Stimulated activated naive CD8-positive, alpha-beta T cell treated with anti-CD3 and anti-CD28 coated beads, Interleukin-15, amount 100 ng/mL, for 72 hours (primary cell): ENCODE results near the gene ASIC4.

Experiments used
- ATAC-seq: fragments of 150-1000 bp; cut with Tn5 transposase; 2 replicates; pipeline ENCODE4 v1.10.0; 2021; ENCODE audit warnings: mild to moderate bottlenecking, moderate library complexity
- DNase-seq, 2 donors: peaks; one replicate each; pipeline ENCODE4 v3.0.0; 2021 to 2022
- H3K27ac Mint-ChIP-seq, 2 donors: one replicate each; pipeline ENCODE4 v1.8.0; 2022; ENCODE audit warnings: mild to moderate bottlenecking in 2 of 2, mixed read lengths in 2 of 2, moderate library complexity in 2 of 2
- H3K27me3 Mint-ChIP-seq: one replicate; pipeline ENCODE4 v1.8.0; 2022; ENCODE audit warnings: mixed read lengths
- H3K4me1 Mint-ChIP-seq: one replicate; pipeline ENCODE4 v1.8.0; 2022; ENCODE audit warnings: mild to moderate bottlenecking, mixed read lengths
- H3K4me3 Mint-ChIP-seq, 2 donors: one replicate each; pipeline ENCODE4 v1.8.0; 2022; ENCODE audit warnings: mild to moderate bottlenecking in 2 of 2, mixed read lengths in 2 of 2, moderate library complexity in 1 of 2
- H3K9me3 Mint-ChIP-seq, 2 donors: one replicate each; pipeline ENCODE4 v1.8.0; 2022; ENCODE audit warnings: mixed read lengths in 2 of 2

Gene ASIC4

DNA sequence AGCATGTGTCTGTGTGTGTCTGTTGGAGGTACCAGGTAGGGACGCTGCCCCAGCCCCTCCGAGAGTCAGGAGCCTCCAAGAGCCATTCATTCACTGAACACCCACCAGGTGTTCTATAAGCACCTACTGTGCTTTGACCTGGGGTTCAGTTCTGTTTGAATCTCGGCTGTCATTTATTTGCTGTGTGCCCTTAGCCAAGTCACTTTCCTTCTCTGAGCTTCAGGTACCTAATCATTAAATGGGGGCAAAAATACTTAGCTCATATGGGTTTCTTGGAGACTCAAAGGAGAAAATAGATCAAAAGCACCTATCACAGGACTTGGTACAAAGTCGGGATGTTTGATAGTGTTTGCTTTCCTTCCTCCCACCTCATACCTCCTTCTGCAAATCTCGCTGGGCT lies 13.2 kb downstream of the ASIC4 start:
- no peak for DNase-seq
- Mint-ChIP-seq H3K27me3 (peaks cover 89% of the 10 kb centered on the region), H3K9me3 (no peaks in the 10 kb centered on the region), H3K4me1 (peaks cover 14% of the 10 kb centered on the region), H3K4me3 (no peak overlapping the region), H3K27ac (no peak overlapping the region)
- ATAC-seq = no peak

DNA sequence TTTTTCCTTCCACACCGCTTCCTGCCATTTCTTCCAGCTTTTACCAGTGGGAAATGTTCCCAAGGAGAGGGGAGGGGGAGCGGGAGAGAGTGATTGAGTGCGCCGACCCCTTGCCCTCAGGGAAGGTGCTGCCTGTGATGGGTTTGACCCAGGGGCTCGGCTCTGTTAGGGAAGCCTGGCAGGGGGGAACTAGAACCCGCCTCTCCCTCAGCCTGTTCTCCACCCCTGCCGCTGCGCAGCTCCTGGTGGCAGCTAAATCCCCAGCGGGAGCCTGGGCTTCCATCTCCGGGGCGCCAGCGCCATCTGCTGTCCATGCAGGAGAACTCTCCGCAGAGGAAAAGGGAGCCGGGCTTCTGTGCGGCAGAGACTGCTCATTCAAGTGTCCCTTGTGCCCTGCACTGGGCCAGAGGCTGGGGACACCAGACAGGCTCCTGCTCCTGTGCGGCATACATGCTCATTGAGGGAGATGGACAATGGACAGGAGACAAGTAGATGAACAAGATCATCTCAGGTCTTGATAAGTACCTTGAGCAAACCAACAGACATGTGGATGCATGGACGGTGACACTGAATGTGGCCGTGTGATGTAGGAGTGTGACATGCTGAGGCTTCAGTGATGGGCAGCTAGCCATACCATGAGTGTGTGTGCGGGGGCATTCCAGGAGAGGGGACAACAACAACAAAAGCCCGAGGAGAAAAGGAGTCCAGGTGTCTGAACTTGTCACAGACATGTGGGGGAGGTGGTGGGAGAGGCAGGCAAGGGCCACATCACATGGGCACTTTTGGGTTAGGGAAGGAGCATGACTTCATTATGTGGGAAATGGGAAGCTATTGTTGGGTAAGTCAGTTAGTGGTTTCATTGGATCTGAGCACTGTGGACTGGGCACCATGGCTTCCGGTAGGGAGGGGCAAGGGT lies 16.0 kb downstream of the ASIC4 start:
- no peaks in the 10 kb centered on the region for H3K9me3 Mint-ChIP-seq
- peaks cover 8% of the 10 kb centered on the region for H3K4me1 Mint-ChIP-seq
- H3K27ac Mint-ChIP-seq = no peak overlapping the region
- ATAC-seq = peak; percentile 83
- peak; percentile 85 to 86 for DNase-seq
- peaks cover 71% of the 10 kb centered on the region for H3K27me3 Mint-ChIP-seq
- no peak overlapping the region for H3K4me3 Mint-ChIP-seq

DNA sequence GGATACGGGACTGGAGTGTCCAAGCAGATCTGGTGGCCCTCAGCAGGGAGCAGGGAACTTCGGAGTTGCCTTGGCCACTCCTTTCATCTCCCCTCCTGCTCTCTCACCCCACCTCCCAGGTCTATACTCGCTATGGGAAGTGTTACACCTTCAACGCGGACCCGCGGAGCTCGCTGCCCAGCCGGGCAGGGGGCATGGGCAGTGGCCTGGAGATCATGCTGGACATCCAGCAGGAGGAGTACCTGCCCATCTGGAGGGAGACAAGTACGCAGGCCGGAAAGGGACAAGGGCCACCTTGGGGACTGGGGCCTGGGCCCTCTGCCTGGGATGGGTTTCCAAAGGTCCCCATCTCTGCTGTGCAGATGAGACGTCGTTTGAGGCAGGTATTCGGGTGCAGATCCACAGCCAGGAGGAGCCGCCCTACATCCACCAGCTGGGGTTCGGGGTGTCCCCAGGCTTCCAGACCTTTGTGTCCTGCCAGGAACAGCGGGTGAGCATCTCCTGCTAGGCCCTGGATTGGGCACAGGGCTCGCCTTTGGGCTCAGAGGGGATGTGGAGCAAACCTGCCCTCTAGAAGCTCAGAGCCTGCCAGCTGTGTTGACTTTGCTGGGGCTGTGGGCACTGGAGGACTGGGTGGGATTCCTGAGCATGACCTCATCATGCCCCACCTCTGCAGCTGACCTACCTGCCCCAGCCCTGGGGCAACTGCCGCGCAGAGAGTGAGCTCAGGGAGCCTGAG lies 17.5 kb downstream of the ASIC4 start:
- H3K4me3 Mint-ChIP-seq = no peak overlapping the region

DNA sequence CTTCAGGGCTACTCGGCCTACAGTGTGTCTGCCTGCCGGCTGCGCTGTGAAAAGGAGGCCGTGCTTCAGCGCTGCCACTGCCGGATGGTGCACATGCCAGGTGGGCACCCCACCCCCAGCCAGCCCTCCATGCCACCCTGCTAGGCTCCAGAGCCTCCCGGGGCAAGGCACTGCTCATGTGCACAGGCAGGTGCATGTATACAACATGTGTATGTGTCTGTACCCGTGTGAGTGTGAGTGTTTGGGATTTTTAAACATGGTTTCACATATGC lies 18.0 kb downstream of the ASIC4 start:
- DNase-seq (no peak), ATAC-seq (no peak)
- Mint-ChIP-seq H3K9me3 (no peaks in the 10 kb centered on the region), H3K4me3 (no peak overlapping the region), H3K27me3 (peaks cover 51% of the 10 kb centered on the region), H3K4me1 (peaks cover 8% of the 10 kb centered on the region), H3K27ac (no peak overlapping the region)

More for the DNA sequence above, 17.5 kb downstream of the ASIC4 start:
- Mint-ChIP-seq H3K27me3 (peaks cover 56% of the 10 kb centered on the region), H3K27ac (no peak overlapping the region), H3K9me3 (no peaks in the 10 kb centered on the region), H3K4me1 (peaks cover 8% of the 10 kb centered on the region)
- DNase-seq (no peak), ATAC-seq (no peak)

GRCh38 chr2:219533930-219534661 lies 19.8 kb downstream of the ASIC4 start:
- H3K4me1 Mint-ChIP-seq = peaks cover 8% of the 10 kb centered on the region
- H3K27ac Mint-ChIP-seq = no peak overlapping the region
- H3K4me3 Mint-ChIP-seq = no peak overlapping the region
- no peak for DNase-seq
- H3K27me3 Mint-ChIP-seq = peaks cover 33% of the 10 kb centered on the region
- ATAC-seq = no peak
- no peaks in the 10 kb centered on the region for H3K9me3 Mint-ChIP-seq

DNA sequence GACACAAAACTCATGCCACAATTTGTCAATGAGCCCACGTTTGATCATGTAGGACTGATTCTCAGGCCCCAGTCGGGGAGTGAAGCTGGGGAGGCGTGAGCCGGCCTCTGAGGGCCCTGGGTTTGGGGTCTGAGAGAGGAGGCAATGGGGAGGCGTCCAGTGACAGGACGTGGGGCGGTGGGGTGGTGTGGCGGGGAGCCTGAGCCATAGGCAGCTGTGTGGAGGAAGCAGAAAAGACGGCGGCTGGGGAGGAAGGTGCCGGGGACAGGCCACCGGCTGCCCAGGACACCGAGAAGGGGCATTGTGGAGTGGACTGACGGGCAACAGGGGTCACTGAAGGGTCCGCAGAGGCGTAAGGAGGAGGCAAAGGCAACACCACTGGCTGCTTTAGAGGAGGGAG lies 22.1 kb downstream of the ASIC4 start:
- H3K27me3 Mint-ChIP-seq = peaks cover 10% of the 10 kb centered on the region
- DNase-seq (no peak), ATAC-seq (no peak)
- H3K4me3 Mint-ChIP-seq = no peak overlapping the region
- H3K4me1 Mint-ChIP-seq = peaks cover 4% of the 10 kb centered on the region
- no peak overlapping the region for H3K27ac Mint-ChIP-seq
- no peaks in the 10 kb centered on the region for H3K9me3 Mint-ChIP-seq

- no peak overlapping the region for H3K4me3 Mint-ChIP-seq
- no peak for DNase-seq
- peaks cover 7% of the 10 kb centered on the region for H3K27me3 Mint-ChIP-seq
- ATAC-seq = no peak
- peaks cover 10% of the 10 kb centered on the region for H3K4me1 Mint-ChIP-seq
- H3K27ac Mint-ChIP-seq = peak overlapping the region in 1 of 2 donors; percentile 41
- H3K9me3 Mint-ChIP-seq = no peaks in the 10 kb centered on the region
Observed at GRCh38 chr2:219536967-219537366, 22.7 kb downstream of the ASIC4 start.

DNA sequence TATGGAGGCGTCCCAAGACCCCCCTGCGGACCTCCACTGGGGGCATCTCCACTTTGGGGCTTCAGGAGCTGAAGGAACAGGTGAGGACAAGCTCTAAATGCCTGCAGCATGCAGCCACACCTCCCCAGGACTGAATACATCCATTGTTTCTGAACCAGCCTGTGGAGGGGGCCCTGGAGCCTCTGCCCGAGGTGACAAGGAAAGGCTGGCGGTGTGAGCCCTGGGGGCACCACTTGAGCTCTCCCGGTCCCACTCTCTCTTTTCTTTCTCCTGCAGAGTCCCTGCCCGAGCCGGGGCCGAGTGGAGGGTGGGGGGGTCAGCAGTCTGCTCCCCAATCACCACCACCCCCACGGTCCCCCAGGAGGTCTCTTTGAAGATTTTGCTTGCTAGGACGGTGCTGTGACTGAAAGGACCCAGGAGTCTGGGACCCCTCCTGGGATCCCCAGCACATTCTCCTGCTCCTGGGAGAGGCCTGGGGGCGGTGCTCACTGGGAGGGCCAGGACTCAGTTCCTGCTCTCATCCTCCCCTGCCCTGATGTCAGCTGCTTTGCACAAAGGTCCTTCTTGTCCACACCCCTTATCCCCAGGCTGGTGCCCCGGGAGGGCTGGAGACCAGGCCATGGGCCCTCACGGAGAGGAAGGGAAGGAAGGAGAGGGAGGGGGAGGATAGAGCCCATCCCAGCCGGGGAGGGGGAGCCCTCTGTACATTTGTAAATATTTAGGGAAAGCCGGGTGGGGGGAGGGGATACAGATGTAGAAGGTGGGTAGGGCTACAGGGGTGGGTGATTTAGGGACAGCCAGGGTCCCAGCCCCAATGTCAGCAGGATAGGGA lies 23.6 kb downstream of the ASIC4 start:
- Mint-ChIP-seq H3K9me3 (no peaks in the 10 kb centered on the region), H3K4me1 (peaks cover 15% of the 10 kb centered on the region), H3K27ac (no peak overlapping the region), H3K27me3 (no peaks in the 10 kb centered on the region), H3K4me3 (no peak overlapping the region)
- no peak for ATAC-seq
- DNase-seq = no peak

DNA sequence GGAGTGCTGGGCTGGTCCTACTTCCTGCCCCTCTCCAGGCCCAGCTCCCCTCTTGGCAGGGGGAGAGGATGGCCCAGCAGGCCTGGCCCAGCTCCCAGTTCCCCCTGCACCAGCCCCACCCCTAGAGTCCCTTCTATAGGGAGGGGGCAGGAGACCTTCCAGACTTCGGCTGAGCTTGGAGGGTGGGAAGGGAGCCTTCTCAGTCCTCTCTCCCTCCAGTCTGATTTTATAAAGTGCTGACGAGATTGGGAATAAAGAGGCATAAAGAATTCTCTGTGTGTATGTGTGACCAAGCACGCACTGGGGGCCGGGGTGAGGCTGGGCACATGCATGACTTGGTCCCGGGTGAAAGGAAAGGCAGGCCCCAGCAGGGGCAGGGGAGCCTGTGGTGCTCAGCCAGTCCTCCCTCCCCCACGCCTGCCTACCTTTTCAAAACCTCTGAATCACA lies 24.2 kb downstream of the ASIC4 start:
- H3K4me3 Mint-ChIP-seq = no peak overlapping the region
- no peaks in the 10 kb centered on the region for H3K9me3 Mint-ChIP-seq
- no peak overlapping the region for H3K27ac Mint-ChIP-seq
- H3K4me1 Mint-ChIP-seq = peaks cover 15% of the 10 kb centered on the region
- no peak for ATAC-seq
- H3K27me3 Mint-ChIP-seq = no peaks in the 10 kb centered on the region
- no peak for DNase-seq

DNA sequence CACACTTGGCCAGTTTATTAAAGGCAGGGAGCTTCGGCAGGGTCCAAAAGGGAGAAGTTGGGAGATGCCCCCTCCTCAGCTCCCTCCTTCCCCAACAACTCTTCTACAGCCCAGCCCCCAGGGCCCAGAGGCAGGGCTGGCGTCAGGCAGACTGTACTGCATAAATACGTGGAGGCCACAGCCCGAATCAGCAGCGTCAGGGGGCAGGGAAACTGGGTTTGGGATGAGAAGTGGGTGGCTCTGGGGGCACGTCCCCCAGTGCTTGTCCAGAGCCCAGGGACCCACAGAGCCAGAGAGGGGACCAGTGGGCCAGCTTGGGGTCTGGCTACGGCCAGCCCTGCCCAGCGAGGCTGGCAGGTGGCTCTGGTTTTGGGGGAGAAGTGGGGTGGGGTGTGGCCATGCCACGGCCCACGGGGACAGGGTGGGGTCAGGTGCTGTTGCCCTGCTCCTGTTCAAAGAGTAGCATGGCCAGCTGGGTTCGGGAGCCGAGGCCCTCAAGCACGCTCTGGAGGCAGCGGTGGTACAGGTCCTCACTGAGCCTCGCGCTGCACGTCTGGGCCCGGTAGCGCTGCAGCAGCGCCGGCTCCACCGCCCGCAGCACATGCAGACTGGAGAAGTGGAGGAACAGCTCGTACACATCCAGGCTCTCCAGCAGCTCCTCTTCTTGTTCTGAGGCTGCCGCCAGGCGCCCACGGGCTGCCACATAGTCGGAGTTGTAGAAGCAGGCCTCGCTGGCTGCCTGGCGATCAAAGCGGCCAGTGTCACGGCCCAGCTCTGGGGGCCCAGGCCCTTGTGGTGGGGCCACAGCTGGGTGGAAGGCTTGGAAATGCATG lies 24.9 kb downstream of the ASIC4 start:
- Mint-ChIP-seq H3K4me1 (peaks cover 16% of the 10 kb centered on the region), H3K27ac (no peak overlapping the region), H3K9me3 (no peaks in the 10 kb centered on the region), H3K27me3 (peaks cover 2% of the 10 kb centered on the region), H3K4me3 (no peak overlapping the region)
- ATAC-seq = no peak
- no peak for DNase-seq

DNA sequence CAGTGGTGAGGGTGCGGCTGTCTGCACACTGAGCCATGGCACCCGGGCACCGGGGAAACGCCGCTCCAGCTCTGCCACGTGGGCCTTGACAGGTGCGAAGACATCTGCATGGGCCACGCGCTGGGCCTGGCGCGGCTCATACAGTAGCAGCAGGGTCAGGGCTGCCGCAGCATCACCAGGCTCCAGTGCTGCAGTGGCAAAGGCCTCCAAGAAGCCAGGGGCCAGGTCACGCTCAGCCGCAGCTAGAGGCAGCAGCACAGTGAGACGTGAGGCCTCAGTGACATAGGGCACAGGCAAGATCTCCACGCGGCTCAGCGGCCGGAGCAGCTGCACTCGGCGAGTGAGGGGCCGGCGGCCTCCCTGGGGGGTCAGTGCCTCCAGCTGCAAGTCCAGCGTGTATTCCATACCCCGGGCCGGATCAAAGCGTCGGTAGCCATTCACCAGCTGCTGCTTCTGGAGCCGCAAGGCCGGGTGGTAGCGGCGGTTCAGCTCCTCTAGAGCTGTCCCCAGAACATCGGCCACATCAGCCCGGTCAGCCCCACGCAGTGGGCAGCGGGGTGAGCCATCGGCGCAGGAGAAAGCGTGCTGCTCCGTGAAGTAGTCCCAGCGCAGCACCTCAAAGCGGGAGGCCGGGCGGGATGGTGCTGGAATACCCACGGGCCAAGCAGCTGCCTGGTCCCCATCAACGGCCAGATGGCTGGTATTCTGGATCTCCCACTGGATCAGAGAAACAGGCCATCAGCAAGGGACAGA lies 25.8 kb downstream of the ASIC4 start:
- H3K27ac Mint-ChIP-seq = no peak overlapping the region
- ATAC-seq = no peak
- H3K9me3 Mint-ChIP-seq = no peaks in the 10 kb centered on the region
- H3K27me3 Mint-ChIP-seq = peaks cover 11% of the 10 kb centered on the region
- no peak for DNase-seq
- no peak overlapping the region for H3K4me3 Mint-ChIP-seq
- peaks cover 25% of the 10 kb centered on the region for H3K4me1 Mint-ChIP-seq

GRCh38 chr2:219540784-219541504 lies 26.7 kb downstream of the ASIC4 start:
- Mint-ChIP-seq H3K9me3 (no peaks in the 10 kb centered on the region), H3K4me1 (peaks cover 25% of the 10 kb centered on the region), H3K4me3 (no peak overlapping the region), H3K27ac (no peak overlapping the region), H3K27me3 (peaks cover 15% of the 10 kb centered on the region)
- ATAC-seq (no peak), DNase-seq (no peak)

DNA sequence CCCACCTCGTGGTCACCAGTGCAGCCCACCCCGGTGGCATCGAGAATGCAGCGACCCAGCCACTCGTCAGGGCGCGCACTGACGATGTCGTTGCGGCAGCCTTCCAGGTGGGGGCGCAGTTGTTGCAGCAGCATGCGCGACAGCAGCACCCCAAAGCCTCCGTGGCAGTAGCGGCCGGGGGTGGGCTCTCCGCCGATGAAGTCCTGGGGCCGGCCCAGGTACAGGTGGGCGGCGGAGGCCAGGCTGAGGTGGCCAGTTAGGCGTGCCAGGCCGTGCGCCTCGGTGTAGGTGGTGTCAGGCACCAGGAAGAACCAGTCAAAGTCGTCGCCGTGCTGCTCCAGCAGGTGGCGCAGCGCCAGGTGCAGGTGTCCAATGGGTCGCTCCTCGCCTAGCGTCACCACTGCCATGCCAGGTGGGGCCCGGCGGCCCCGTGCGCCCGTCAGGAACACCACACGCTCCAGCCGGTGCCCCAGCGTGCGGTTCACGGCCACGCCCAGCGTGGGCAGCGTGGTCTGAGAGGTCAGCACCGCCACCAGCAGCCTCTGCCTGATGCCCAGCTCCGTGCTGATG lies 27.4 kb downstream of the ASIC4 start:
- H3K27me3 Mint-ChIP-seq = peaks cover 21% of the 10 kb centered on the region
- H3K4me3 Mint-ChIP-seq = peak overlapping the region; percentile 89 to 93
- no peaks in the 10 kb centered on the region for H3K9me3 Mint-ChIP-seq
- no peak overlapping the region for H3K27ac Mint-ChIP-seq
- H3K4me1 Mint-ChIP-seq = peaks cover 25% of the 10 kb centered on the region
- DNase-seq (peak; percentile 91 to 93), ATAC-seq (peak; percentile 58)
